ENCODE results near the gene RTN4R.

- TF ChIP-seq POLR2A (IDR thresholded peaks at IDR 0.05) (no peak), CTCF (IDR thresholded peaks at IDR 0.05) (no peak)
Observed at GRCh38 chr22:20251981-20252380, 16.1 kb downstream of the RTN4R start.

Data from tibial nerve (tissue), 3 donors.